Stimulated activated naive CD4-positive, alpha-beta T cell (primary cell): ENCODE results near the gene SFPQ.
"Not testable (repeated sequence)": the region's sequence is repeated elsewhere in the genome, so short reads cannot be mapped to it uniquely, and the experiment has no call there.

Source experiments
- DNase-seq, 6 experiments: peaks; one replicate each; lab custom pipeline; 2025; lab: John Stamatoyannopoulos, UW

The SFPQ gene

DNA sequence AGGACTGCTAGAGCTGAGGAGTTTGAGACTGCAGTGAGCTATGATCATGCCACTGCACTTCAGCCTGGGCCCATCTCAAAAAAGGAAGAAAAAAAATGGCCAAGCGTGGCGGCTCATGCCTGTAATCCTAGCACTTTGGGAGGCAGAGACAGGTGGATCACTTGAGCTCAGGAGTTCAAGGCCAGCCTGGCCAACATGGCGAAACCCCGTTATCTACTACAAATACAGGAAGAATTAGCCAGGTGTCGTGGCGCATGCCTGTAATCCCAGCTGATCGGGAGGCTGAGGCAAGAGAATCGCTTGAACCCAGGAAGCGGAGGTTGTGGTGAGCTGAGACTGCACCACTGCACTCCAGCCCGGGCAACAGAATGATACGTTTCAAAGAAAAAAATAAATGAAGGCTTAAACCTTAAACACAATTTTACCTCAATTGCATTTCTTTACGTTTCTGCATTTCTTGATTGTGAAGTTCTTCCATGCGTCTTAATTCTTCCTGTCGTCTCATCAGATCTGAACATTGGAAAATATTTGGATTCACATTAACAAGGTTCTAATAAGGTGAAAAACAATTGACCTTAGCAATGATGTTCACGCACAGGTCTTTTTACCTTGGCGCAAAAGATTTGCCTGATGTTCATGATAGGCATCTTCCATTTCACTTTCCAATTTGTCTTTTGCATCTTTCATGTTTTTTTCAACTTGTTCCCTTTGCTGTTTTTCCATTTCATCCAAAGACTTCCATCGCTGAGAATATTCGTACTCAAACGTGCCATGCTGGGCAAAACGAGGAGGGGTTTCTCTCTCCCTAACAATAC is 4.2 kb downstream of the SFPQ start:
- no peak for DNase-seq

DNA sequence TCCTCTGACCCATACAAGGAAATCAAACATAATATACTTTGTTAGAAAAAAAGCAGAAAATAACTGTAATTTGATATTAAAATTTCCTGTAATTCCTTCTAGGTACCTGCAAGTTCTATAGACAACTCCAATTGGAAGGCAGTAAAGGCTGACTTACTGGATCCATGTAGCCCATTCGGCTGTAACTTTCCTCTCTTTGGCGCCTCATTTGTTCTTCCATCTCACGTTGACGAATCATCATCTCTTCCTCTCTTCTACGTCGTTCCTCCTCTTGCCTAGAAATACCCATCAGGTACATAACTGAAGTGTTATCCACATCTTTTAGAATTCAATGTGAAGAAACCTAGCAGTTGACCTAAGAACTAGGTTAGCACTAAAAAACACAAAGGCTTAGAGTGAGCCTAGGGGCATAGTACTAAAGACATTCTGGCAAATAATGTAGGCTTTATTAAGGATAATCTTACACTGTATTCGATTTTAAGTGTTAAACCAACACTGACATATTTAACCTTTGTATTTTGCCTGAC is 5.1 kb downstream of the SFPQ start:
- DNase-seq, result no peak

- DNase-seq, result no peak
These were observed 6.7 kb downstream of the SFPQ start for GRCh38 chr1:35186239-35186638.

GRCh38 chr1:35185200-35185599 is 7.7 kb downstream of the SFPQ start:
- DNase-seq, result no peak

DNA sequence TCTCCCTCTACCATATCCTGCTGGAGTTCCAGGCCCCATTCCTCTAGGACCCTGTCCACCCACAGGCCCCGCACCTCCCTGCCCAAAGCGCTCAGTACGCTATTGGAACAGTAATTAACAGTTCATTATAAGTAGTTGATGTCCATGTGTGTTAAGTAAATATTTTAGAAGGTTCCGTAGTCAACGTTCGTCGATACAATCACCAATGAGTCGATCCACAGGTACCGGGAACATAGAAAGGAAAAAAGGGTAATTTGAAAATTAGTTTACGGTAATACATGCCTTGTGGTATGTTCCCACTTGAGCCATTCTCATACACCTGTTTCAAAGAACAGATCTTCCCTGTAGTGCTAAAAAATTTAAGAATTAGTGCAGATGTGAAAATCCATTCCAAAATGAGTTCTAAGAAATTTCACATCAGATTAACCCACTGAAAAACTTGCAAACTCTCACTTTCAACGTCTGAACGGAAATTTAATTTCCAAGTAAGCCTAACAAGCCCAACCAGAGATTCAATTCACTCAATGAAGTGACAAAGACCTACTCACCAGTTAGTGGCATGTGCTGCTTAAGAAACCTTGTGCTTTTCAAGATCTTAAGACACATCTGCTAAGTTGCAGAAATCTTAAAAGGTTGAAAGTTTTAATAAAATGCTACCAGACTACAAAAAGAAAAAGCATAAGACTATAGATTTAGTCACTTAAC is 8.3 kb downstream of the SFPQ start:
- no peak for DNase-seq

DNA sequence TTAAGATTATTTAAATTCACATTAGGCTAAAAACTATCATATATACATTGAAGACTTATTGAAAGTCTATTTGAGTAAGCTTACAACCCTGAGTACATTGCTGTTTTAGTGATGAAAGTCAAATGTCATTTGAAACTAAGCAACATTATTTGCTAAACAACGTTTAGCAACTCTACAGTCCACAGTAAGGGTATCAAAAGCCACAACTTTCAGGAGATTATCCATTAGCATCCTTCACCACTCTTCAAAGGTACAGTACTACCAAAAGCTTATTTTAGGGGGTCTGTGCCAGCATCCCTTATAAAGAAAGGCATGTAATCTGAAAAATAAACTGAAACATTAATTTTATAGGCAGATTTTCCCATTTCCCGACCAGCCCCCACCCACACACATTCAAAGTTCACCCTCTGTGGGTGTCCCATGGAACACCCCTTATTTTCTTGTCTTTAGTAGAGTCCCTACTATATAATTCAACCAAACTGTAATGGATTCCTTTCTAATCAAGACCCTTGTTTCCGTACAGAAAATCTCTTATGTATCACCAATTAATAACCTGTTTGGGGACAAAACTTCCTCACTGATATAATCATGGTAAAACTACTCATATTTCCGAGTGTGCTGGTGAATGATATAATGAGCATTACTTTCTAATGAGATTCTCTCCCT is 11.0 kb downstream of the SFPQ start:
- DNase-seq, result no peak

DNA sequence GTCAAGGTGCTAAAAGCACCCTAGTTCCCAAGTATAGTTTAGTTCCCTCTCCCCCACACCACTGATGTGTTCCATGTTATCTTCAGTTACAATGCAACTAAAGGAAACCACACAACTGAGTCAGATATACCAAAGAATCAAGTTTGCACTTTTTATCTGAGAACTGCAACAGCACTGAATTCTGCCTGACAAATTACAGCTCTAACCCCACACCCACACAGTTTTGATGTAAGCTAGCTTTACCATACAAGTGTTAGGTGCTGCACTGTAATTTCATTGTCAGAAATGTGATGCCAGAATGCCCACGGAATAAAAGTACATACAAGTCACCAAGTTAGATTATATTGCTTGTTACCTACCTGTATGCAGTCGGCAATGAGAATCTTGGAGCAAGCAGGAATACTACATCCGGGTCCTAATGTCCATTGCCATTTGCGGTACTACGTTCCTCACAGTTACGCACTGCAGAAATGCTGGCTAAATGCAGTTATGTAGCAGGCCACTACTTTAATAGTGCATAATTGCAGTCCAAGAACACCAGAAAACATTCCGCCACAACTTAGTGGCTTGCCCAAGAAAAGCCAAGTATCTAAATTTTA is 12.1 kb downstream of the SFPQ start:
- no peak for DNase-seq

DNA sequence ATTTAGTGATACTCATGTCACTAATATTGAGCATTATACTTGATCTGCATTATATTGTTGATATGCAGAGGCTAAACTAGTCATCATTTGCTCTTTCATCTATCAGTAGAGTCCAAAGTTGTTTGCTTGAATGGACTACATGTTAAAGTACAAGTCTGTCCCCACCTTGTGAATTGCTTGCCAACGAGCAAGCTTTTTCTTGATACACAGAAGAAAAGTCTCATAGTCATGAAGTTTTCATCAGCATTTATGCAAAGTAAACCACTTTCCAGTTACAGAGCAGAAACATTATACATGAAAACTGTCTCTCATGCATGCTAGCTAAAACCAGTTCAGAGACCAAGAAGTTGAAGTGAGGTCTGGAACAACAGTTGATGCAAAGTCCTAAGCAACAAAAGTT is 13.0 kb downstream of the SFPQ start:
- DNase-seq, result no peak

GRCh38 chr1:35178874-35179380 is 14.0 kb downstream of the SFPQ start:
- DNase-seq, result no peak

- no peak for DNase-seq
These were observed 14.7 kb downstream of the SFPQ start for GRCh38 chr1:35178295-35178695.

GRCh38 chr1:35177237-35177786 is 15.6 kb downstream of the SFPQ start:
- no peak for DNase-seq

DNA sequence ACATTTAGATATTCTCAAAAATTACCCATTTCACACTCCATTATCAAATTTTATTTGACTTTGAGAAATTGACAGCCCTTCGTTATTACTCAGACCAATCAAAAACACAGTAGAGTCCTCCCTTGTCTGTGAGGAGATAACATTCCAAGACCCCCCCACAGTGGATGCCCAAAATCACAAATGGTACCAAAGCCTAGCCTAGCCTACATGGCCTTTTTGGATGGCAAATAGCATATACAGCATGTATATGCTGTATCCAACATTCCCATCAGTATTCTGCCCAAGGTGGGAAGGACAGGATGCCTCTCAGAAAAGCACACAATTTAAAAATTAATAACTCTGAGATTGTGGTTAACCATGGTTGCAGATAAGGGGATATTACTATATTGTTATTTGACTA is 17.3 kb downstream of the SFPQ start:
- DNase-seq, result no peak

DNA sequence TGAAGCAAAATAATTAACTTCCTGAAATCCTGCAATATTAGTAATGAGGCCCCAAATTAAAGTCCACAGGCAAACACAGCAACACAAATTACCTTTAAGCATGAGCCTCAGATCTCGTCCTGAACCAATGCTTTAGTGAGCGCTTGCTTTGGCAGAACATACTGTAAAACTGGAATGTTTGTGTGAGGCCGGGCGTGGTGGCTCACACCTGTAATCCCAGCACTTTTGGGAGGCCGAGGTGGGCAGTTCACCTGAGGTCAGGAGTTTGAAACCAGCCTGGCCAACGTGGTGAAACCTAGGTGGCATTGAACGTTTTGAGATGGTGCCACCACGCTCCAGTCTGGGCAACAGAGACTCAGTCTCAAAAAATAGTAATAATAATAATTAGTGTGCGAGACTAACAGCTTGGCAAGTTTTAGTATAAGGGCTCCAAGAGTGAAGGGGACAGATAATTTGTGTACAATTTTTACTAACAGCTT is 17.8 kb downstream of the SFPQ start:
- no peak for DNase-seq

DNA sequence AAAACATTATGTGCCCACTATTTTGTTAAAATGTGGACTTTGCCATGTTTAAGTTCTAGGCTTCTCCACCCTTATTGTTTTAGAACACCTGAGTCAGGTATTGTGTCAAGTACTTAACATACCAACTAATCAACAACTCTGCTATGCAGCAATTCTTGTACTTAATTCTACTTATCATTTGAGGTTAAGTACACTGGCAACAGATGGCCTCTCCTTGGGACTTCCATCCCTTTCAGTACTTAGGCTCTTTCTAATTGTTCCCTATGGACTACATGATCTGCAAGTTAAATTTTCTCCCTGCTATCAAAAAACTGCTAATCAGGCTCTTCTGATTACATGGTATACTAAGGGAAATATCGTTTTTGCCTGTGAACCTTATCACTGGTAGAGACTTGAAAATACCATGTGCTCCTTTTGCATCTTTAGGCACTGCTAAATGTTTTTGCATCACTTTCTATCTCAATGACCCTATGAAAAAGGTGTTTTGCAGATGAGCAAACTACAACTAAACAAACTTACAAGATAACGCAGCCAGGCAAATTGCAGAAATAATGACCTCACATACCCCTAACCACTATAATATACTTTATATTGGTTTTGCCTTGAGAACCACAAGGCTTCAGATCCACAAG is 18.9 kb downstream of the SFPQ start:
- DNase-seq, result no peak

DNA sequence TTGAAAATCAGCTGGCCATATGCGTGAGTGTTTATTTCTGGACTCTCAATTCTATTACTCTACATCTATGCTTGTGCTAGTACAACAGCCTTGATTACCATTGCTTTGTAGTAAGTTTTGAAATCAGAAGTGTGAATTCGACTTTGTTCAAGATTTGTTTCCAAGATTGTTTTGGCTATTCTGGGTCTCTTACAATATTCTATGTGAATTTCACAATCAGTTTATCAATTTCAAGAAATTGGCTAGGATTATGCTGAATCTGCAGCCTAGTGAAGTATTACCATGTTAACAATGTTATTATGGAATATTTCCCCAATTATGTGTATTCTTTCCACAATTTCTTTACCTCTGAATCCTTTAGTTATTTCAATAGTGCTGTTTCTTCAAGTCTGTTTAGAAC is 19.5 kb downstream of the SFPQ start:
- DNase-seq, result no peak

- no peak for DNase-seq
These were observed 20.9 kb downstream of the SFPQ start for GRCh38 chr1:35172022-35172421.

GRCh38 chr1:35171579-35171978 is 21.4 kb downstream of the SFPQ start:
- no peak for DNase-seq

GRCh38 chr1:35164893-35165292 is 28.1 kb downstream of the SFPQ start:
- no peak for DNase-seq

GRCh38 chr1:35151220-35151619 is 41.7 kb downstream of the SFPQ start:
- no peak for DNase-seq

- not testable (repeated sequence) for DNase-seq
These were observed 46.9 kb downstream of the SFPQ start for GRCh38 chr1:35145892-35146549.
